Measurements from ENCODE around the gene ZNF700. TPM values are rescaled to one million over a fixed set of nuclear protein-coding genes. Genes with fewer than 3 reads are reported as not detected.
"Not testable (repeated sequence)": the region's sequence is repeated elsewhere in the genome, so short reads cannot be mapped to it uniquely, and the experiment has no call there.

ZNF700 gene
- total and polyA plus RNA-seq, 9 donors, result 6.7 to 22.3 (median 12.2) TPM

- TF ChIP-seq POLR2A (IDR thresholded peaks at IDR 0.05), result no peak
- no peak for TF ChIP-seq EP300 (IDR thresholded peaks at IDR 0.05)
- TF ChIP-seq CTCF (IDR thresholded peaks at IDR 0.05), result no peak
- H3K27ac ChIP-seq, result peak overlapping the region in 1 of 2 donors; percentile 27
- WGBS, 3 donors, result 5 to 8% (median 6%) methylated on average over 6 of the region's 6 CpGs
- intact Hi-C loops (cut with DNase I), result loop anchor here in 3 of 4 donors (5.0 to 10.0 kb wide), 3 partner anchors 35 to 73 kb away; partner anchors contain the start of gene ZNF69 (in 1 of the 3)
- H3K36me3 ChIP-seq, result no peaks in the 10 kb centered on the region
- DNase-seq, result peak in 3 of 5 donors; percentile 41 to 53 (median 43)
- peaks cover 13% of the 10 kb centered on the region for H3K4me1 ChIP-seq (ENCODE audit: insufficient read depth)
- H3K27me3 ChIP-seq, result no peaks in the 10 kb centered on the region
- H3K4me3 ChIP-seq, result no peak overlapping the region
- H3K9me3 ChIP-seq, result no peaks in the 10 kb centered on the region
These were observed 2.9 kb upstream of the ZNF700 start for GRCh38 chr19:11921852-11922495.

GRCh38 chr19:11925651-11926187, 812 bp downstream of the ZNF700 start:
- DNase-seq, H3K9me3 ChIP-seq, H3K27me3 ChIP-seq, H3K36me3 ChIP-seq: not testable (repeated sequence)
- intact Hi-C loops (cut with DNase I), result loop anchor here in 3 of 4 donors (2.0 to 10.0 kb wide), 4 partner anchors 59 to 215 kb away; partner anchors contain the start of gene ZNF20 (in 1 of the 3)
- peaks cover 15% of the 10 kb centered on the region for H3K4me1 ChIP-seq (ENCODE audit: insufficient read depth)
- H3K4me3 ChIP-seq, result peak overlapping the region; percentile 85
- 3 to 6% (median 4%) methylated on average over 10 of the region's 10 CpGs for WGBS, 3 donors
- peak overlapping the region; percentile 38 to 91 for H3K27ac ChIP-seq

- peaks cover 12% of the 10 kb centered on the region for H3K4me1 ChIP-seq (ENCODE audit: insufficient read depth)
These were observed 2.3 kb downstream of the ZNF700 start for GRCh38 chr19:11927227-11927626.

GRCh38 chr19:11931051-11931450, 6.1 kb downstream of the ZNF700 start:
- Histone ChIP-seq H3K27ac (no peak overlapping the region), H3K4me3 (no peak overlapping the region), H3K27me3 (no peaks in the 10 kb centered on the region), H3K36me3 (no peaks in the 10 kb centered on the region), H3K9me3 (no peaks in the 10 kb centered on the region), H3K4me1 (ENCODE audit: insufficient read depth) (peaks cover 3% of the 10 kb centered on the region)
- intact Hi-C loops (cut with DNase I), result no loop called here
- TF ChIP-seq CTCF (IDR thresholded peaks at IDR 0.05) (no peak), POLR2A (IDR thresholded peaks at IDR 0.05) (no peak), EP300 (IDR thresholded peaks at IDR 0.05) (no peak)
- no peak for DNase-seq
- WGBS, 3 donors, result 93 to 95% (median 95%) methylated on average over 3 of the region's 3 CpGs

More at GRCh38 chr19:11927227-11927626, 2.3 kb downstream of the ZNF700 start:
- Histone ChIP-seq H3K9me3 (no peaks in the 10 kb centered on the region), H3K4me3 (no peak overlapping the region), H3K27ac (no peak overlapping the region), H3K36me3 (no peaks in the 10 kb centered on the region), H3K27me3 (no peaks in the 10 kb centered on the region)
- intact Hi-C loops (cut with DNase I), result loop anchor here in 2 of 4 donors (10.0 kb wide), 2 partner anchors 58 to 68 kb away; no protein-coding TSS in a partner anchor
- TF ChIP-seq POLR2A (IDR thresholded peaks at IDR 0.05) (no peak), CTCF (IDR thresholded peaks at IDR 0.05) (no peak), EP300 (IDR thresholded peaks at IDR 0.05) (no peak)
- no peak for DNase-seq
- 91 to 92% (median 92%) methylated on average over 3 of the region's 3 CpGs for WGBS, 3 donors

GRCh38 chr19:11931513-11931912, 6.6 kb downstream of the ZNF700 start:
- TF ChIP-seq POLR2A (IDR thresholded peaks at IDR 0.05) (no peak), CTCF (IDR thresholded peaks at IDR 0.05) (no peak), EP300 (IDR thresholded peaks at IDR 0.05) (no peak)
- DNase-seq, result no peak
- H3K27ac ChIP-seq, result no peak overlapping the region
- intact Hi-C loops (cut with DNase I), result no loop called here
- peaks cover 2% of the 10 kb centered on the region for H3K4me1 ChIP-seq (ENCODE audit: insufficient read depth)
- H3K9me3 ChIP-seq, result no peaks in the 10 kb centered on the region
- H3K36me3 ChIP-seq, result no peaks in the 10 kb centered on the region
- 94 to 99% (median 96%) methylated on average over 3 of the region's 3 CpGs for WGBS, 3 donors
- H3K4me3 ChIP-seq, result no peak overlapping the region
- no peaks in the 10 kb centered on the region for H3K27me3 ChIP-seq

GRCh38 chr19:11935829-11936228, 10.9 kb downstream of the ZNF700 start:
- intact Hi-C loops (cut with DNase I), result loop anchor here in 1 of 4 donors (2.0 kb wide), 1 partner anchor 41 kb away; no protein-coding TSS in a partner anchor
- not testable (repeated sequence) for H3K36me3 ChIP-seq; H3K4me1 ChIP-seq (ENCODE audit: insufficient read depth)

GRCh38 chr19:11938383-11938782, 13.5 kb downstream of the ZNF700 start:
- H3K27ac ChIP-seq; DNase-seq; H3K27me3 ChIP-seq; H3K4me3 ChIP-seq; H3K36me3 ChIP-seq; H3K4me1 ChIP-seq (ENCODE audit: insufficient read depth); intact Hi-C loops (cut with DNase I): not testable (repeated sequence)
- peaks cover 4 to 24% of the 10 kb centered on the region in 2 donors for H3K9me3 ChIP-seq
- 94 to 99% (median 97%) methylated on average over 3 of the region's 3 CpGs for WGBS, 3 donors

More at GRCh38 chr19:11935829-11936228, 10.9 kb downstream of the ZNF700 start:
- not testable (repeated sequence) for H3K27ac ChIP-seq, H3K27me3 ChIP-seq, DNase-seq, H3K4me3 ChIP-seq, H3K9me3 ChIP-seq
- 97 to 100% (median 98%) methylated on average over 3 of the region's 3 CpGs for WGBS, 3 donors
